ENCODE data around the gene PDHA1.

DNA sequence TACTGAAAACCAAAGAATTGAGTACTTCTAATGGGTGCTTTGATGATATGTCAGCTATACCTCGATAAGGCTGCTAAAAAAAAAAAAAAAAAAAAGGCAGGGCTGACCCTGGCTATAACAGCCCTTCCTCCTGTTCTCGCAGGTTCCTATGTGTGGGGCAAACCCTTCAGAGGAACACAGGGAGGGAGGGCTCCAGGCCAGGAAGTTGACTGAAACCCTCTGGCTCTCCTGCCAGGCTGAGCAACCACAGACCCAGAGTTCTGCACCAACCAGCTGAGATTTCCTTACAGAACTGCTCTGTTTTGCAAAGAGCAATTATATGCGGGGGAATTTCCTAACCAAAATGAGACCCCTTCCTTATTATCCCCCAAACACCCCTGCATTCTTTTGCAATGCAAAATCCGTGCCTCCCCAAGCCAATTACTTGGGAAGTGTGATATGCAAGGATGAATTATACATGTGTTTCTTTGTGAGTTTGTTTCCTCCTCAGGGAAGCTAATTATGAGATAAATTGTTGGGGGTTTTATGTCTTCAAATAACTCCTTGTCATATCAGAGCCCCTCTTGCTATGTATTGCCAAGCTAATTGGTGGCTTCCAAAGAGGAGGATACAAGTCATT, 45.6 kb downstream of the PDHA1 start:
- TF ChIP-seq, protein P1, sequence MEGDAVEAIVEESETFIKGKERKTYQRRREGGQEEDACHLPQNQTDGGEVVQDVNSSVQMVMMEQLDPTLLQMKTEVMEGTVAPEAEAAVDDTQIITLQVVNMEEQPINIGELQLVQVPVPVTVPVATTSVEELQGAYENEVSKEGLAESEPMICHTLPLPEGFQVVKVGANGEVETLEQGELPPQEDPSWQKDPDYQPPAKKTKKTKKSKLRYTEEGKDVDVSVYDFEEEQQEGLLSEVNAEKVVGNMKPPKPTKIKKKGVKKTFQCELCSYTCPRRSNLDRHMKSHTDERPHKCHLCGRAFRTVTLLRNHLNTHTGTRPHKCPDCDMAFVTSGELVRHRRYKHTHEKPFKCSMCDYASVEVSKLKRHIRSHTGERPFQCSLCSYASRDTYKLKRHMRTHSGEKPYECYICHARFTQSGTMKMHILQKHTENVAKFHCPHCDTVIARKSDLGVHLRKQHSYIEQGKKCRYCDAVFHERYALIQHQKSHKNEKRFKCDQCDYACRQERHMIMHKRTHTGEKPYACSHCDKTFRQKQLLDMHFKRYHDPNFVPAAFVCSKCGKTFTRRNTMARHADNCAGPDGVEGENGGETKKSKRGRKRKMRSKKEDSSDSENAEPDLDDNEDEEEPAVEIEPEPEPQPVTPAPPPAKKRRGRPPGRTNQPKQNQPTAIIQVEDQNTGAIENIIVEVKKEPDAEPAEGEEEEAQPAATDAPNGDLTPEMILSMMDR (IDR thresholded peaks at IDR 0.05) = no peak
- TF ChIP-seq POLR2AphosphoS5 (IDR thresholded peaks at IDR 0.05) (no peak), POLR2A (IDR thresholded peaks at IDR 0.05; ENCODE audit: low read depth) (no peak)

Measured in esophagus muscularis mucosa (tissue), 3 donors.